ENCODE data around the gene IL23R. TPM values are rescaled to one million over a fixed set of nuclear protein-coding genes. Genes with fewer than 3 reads are reported as not detected.
A peak's percentile ranks its signal among the peaks of the same experiment; 100 is the strongest.
"Not testable (repeated sequence)": the region's sequence is repeated elsewhere in the genome, so short reads cannot be mapped to it uniquely, and the experiment has no call there.

The IL23R gene
- total RNA-seq, 1 donor from 2014 or later = not detected

DNA sequence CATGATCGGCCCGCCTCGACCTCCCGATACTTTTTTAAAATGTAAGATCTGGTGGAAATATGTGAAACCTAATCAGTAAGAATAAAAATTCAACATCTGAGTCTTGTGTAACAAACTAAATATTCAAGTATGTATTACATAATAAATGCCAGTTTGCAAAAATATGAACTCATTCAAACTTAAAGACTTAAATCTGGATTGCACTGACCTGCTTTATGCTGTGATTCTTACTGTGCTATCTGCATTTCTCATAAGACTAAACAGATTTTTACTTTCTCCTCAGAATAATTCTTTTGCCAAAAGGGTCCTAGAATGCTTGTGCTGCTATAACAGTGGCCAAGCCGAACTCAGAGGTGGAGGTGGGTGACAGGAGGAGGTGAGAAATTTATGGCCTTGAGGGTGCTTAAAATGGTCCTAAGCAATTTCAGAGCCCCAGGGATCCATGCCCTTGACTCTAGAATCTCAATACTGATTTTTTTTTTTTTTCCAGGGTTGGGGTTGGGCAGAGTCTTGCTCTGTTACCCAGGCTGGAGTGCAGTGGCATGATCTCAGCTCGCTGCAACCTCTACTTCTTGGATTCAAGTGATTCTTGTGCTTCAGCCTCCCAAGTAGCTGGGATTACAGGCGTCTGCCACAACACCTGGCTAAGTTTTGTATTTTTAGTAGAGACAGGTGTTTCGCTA is 38.2 kb downstream of the IL23R start:
- no peaks in the 10 kb centered on the region for H3K4me1 ChIP-seq
- no peaks in the 10 kb centered on the region for H3K9me3 ChIP-seq (replicated peaks)
- no peak overlapping the region for H3K27ac ChIP-seq (replicated peaks)
- no peaks in the 10 kb centered on the region for H3K27me3 ChIP-seq (ENCODE audit: low read depth)
- no peaks in the 10 kb centered on the region for H3K36me3 ChIP-seq
- intact Hi-C loops (cut with micrococcal nuclease) = no loop called here
- no peak for DNase-seq
- TF ChIP-seq, protein P1, sequence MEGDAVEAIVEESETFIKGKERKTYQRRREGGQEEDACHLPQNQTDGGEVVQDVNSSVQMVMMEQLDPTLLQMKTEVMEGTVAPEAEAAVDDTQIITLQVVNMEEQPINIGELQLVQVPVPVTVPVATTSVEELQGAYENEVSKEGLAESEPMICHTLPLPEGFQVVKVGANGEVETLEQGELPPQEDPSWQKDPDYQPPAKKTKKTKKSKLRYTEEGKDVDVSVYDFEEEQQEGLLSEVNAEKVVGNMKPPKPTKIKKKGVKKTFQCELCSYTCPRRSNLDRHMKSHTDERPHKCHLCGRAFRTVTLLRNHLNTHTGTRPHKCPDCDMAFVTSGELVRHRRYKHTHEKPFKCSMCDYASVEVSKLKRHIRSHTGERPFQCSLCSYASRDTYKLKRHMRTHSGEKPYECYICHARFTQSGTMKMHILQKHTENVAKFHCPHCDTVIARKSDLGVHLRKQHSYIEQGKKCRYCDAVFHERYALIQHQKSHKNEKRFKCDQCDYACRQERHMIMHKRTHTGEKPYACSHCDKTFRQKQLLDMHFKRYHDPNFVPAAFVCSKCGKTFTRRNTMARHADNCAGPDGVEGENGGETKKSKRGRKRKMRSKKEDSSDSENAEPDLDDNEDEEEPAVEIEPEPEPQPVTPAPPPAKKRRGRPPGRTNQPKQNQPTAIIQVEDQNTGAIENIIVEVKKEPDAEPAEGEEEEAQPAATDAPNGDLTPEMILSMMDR (IDR thresholded peaks at IDR 0.05; ENCODE audit: borderline replicate concordance) = no peak
- no peak overlapping the region for H3K4me3 ChIP-seq

DNA sequence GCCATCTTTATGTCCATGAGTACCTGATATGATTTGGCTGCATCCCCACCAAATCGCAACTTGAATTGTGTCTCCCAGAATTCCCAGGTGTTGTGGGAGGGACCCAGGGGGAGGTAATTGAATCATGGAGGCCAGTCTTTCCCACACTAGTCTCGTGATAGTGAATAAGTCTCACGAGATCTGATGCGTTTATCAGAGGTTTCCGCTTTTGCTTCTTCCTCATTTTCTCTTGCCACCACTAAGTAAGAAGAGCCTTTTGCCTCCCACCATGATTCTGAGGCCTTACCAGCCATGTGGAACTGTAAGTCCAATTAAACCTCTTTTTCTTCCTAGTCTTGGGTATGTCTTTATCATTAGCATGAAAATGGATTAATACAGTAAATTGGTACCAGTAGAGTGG is 41.1 kb downstream of the IL23R start:
- H3K4me1 ChIP-seq; DNase-seq; intact Hi-C loops (cut with micrococcal nuclease); H3K4me3 ChIP-seq; H3K27ac ChIP-seq (replicated peaks); H3K27me3 ChIP-seq (ENCODE audit: low read depth); H3K36me3 ChIP-seq; H3K9me3 ChIP-seq (replicated peaks): not testable (repeated sequence)

DNA sequence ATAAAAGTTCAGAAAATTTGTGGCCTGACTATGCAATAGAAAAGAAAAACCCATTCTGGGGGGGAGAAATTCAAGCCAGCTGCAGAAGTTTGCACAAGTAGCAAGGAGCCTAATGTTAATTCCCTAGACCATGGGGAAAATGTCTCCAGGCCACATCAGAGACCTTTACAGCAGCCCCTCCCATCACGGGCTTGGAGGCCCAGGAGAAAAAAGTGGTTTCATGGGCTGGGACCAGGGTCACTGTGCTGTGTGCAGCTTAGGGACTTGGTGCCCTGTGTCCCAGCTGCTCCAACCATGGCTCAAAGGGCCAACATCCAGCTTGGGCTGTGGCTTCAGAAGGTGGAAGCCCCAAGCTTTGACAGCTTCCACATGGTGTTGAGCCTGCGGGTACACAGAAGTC is 42.0 kb downstream of the IL23R start:
- intact Hi-C loops (cut with micrococcal nuclease) = no loop called here
- H3K4me3 ChIP-seq = no peak overlapping the region
- H3K36me3 ChIP-seq = no peaks in the 10 kb centered on the region
- H3K27ac ChIP-seq (replicated peaks) = no peak overlapping the region
- no peak for DNase-seq
- no peaks in the 10 kb centered on the region for H3K9me3 ChIP-seq (replicated peaks)
- TF ChIP-seq, protein P1 (IDR thresholded peaks at IDR 0.05; ENCODE audit: borderline replicate concordance) = no peak
- H3K4me1 ChIP-seq = no peaks in the 10 kb centered on the region
- H3K27me3 ChIP-seq (ENCODE audit: low read depth) = no peaks in the 10 kb centered on the region

DNA sequence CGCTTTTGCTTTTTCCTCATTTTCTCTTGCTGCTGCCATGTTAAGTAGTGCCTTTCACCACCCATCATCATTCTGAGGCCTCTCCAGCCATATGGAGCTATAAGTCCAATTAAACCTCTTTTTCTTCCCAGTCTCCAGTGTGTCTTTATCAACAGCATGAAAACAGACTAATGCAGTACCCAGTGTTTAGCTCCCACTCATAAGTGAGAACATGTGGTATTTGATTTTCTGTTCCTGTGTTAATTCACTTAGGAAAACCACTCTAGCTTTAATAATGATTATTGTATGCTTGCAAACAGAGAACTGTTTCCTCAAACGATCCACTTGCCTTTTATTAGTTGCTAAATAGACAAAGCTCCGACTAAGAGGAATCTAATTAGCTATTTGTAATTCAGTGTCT is 43.3 kb downstream of the IL23R start:
- Histone ChIP-seq H3K4me3 (no peak overlapping the region), H3K4me1 (no peaks in the 10 kb centered on the region), H3K9me3 (replicated peaks) (no peaks in the 10 kb centered on the region), H3K27ac (replicated peaks) (no peak overlapping the region), H3K36me3 (no peaks in the 10 kb centered on the region), H3K27me3 (ENCODE audit: low read depth) (no peaks in the 10 kb centered on the region)
- intact Hi-C loops (cut with micrococcal nuclease) = no loop called here
- no peak for DNase-seq
- TF ChIP-seq, protein P1 (IDR thresholded peaks at IDR 0.05; ENCODE audit: borderline replicate concordance) = no peak

DNA sequence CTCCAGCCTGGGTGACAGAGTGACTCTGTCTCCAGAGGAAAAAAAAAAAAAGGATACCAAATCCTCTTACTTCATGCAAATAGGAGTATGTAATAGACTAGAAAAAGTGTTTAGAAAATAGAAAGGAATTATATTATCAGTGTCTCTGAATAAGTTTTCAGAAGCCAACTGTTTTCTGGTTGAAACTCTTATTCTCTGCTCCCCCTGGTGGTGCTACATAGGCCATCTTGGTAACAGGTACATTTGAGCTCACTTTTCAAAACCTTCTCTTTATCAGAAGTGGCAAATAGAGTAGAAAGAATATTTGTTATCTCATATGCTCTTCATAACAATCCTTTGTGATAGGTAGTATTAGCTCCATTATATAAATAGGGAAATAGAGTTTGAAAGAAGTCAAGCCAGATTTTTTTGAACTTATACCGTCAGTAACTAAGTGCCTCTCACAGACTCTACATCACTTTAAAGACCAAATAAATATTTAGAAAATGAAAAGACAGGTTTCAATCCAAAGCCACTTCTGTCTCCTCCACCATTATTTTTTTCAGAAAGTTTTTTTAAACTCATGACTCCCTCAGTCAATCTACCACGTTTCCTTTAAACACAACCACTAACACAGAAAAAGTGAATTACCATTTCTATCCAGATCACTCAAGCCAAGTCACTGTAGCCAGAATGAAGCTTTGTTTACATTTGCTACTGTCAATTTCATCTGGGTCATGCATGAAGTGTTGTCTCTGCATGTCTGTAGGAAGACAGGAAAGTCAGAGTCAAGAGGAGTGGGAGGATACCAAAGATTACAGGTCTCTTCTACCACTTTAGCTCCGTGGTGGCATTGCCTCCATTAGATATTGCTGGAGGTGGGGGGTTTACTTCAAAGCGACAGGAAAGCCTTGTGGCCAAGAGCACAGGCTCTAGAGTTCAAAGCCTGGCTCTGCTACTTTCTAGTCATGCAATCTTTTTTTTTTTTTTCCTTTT is 45.6 kb downstream of the IL23R start:
- no peak overlapping the region for H3K27ac ChIP-seq (replicated peaks)
- H3K36me3 ChIP-seq = no peaks in the 10 kb centered on the region
- H3K4me1 ChIP-seq = no peaks in the 10 kb centered on the region
- H3K9me3 ChIP-seq (replicated peaks) = no peaks in the 10 kb centered on the region
- no peak overlapping the region for H3K4me3 ChIP-seq
- intact Hi-C loops (cut with micrococcal nuclease) = no loop called here
- H3K27me3 ChIP-seq (ENCODE audit: low read depth) = no peaks in the 10 kb centered on the region
- TF ChIP-seq, protein P1 (IDR thresholded peaks at IDR 0.05; ENCODE audit: borderline replicate concordance) = peak; percentile 68
- no peak for DNase-seq

DNA sequence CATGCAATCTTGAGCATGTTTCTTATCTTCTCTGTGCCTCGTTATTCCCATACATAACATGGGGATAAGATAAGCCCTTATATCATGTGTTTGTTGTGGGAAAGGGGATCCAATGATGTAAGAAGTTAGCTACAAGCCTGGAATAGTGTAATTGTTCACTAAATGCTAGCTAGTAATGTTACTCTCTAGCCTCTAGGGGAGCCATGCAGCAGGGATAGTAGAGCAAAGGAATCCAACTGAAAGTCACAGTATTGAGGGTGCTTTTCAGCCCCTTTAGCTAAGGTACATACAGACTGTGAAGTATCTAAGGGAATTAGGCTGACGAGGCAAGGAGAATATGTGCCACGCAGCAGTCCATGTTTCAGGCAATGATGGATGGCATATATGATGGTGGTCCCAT is 46.9 kb downstream of the IL23R start:
- no peak overlapping the region for H3K4me3 ChIP-seq
- no peaks in the 10 kb centered on the region for H3K36me3 ChIP-seq
- intact Hi-C loops (cut with micrococcal nuclease) = no loop called here
- H3K9me3 ChIP-seq (replicated peaks) = no peaks in the 10 kb centered on the region
- no peaks in the 10 kb centered on the region for H3K27me3 ChIP-seq (ENCODE audit: low read depth)
- H3K4me1 ChIP-seq = peaks cover 8% of the 10 kb centered on the region
- DNase-seq = no peak
- H3K27ac ChIP-seq (replicated peaks) = no peak overlapping the region
- TF ChIP-seq, protein P1 (IDR thresholded peaks at IDR 0.05; ENCODE audit: borderline replicate concordance) = peak; percentile 56

All from left ventricle myocardium inferior (tissue), 1 donor.